HG03571 (cell line): Measurements from ENCODE around the gene SPTBN1.

Source experiments
- ATAC-seq: cut with Tn5 transposase; IDR thresholded peaks from one replicate; pipeline ENCODE4 v1.9.1; 2021; ENCODE audit not compliant: unreplicated experiment

The SPTBN1 gene

GRCh38 chr2:54603796-54604195, 147.7 kb downstream of the SPTBN1 start:
- ATAC-seq = no peak

GRCh38 chr2:54604871-54605270, 148.7 kb downstream of the SPTBN1 start:
- ATAC-seq = no peak

GRCh38 chr2:54605836-54606235, 149.7 kb downstream of the SPTBN1 start:
- ATAC-seq = no peak

GRCh38 chr2:54606393-54606958, 150.3 kb downstream of the SPTBN1 start:
- ATAC-seq = no peak

- no peak for ATAC-seq
Measured at GRCh38 chr2:54608224-54608623, 152.1 kb downstream of the SPTBN1 start.

- no peak for ATAC-seq
Measured at GRCh38 chr2:54609241-54609640, 153.1 kb downstream of the SPTBN1 start.

- no peak for ATAC-seq
Measured at GRCh38 chr2:54609647-54610046, 153.5 kb downstream of the SPTBN1 start.

- no peak for ATAC-seq
Measured at GRCh38 chr2:54610700-54611099, 154.6 kb downstream of the SPTBN1 start.

- ATAC-seq = no peak
Measured at GRCh38 chr2:54611830-54612545, 155.9 kb downstream of the SPTBN1 start.

GRCh38 chr2:54613386-54613785, 157.3 kb downstream of the SPTBN1 start:
- ATAC-seq = no peak

- ATAC-seq = no peak
Measured at GRCh38 chr2:54613794-54614257, 157.7 kb downstream of the SPTBN1 start.

GRCh38 chr2:54614819-54615218, 158.7 kb downstream of the SPTBN1 start:
- ATAC-seq = no peak

GRCh38 chr2:54615832-54616534, 159.9 kb downstream of the SPTBN1 start:
- ATAC-seq = no peak

- ATAC-seq = no peak
Measured at GRCh38 chr2:54617409-54617808, 161.3 kb downstream of the SPTBN1 start.

GRCh38 chr2:54618646-54619565, 162.8 kb downstream of the SPTBN1 start:
- no peak for ATAC-seq

- no peak for ATAC-seq
Measured at GRCh38 chr2:54619660-54620231, 163.6 kb downstream of the SPTBN1 start.

- ATAC-seq = no peak
Measured at GRCh38 chr2:54620948-54621347, 164.8 kb downstream of the SPTBN1 start.

- ATAC-seq = no peak
Measured at GRCh38 chr2:54624591-54625071, 168.5 kb downstream of the SPTBN1 start.

GRCh38 chr2:54626131-54626530, 170.0 kb downstream of the SPTBN1 start:
- ATAC-seq = no peak

GRCh38 chr2:54626884-54627283, 170.8 kb downstream of the SPTBN1 start:
- ATAC-seq = no peak

GRCh38 chr2:54627973-54628372, 171.8 kb downstream of the SPTBN1 start:
- no peak for ATAC-seq
